K562 (cell line): Measurements from ENCODE around the gene VPS33B. TPM values are rescaled to one million over a fixed set of nuclear protein-coding genes. Genes with fewer than 3 reads are reported as not detected.

ENCODE experiments used
- EHMT2 ChIP-seq: fragments of 450-650 bp; IDR thresholded peaks from 2 replicates; pipeline ENCODE4 v1.6.1; 2018; ENCODE audit warnings: antibody characterized with exemption
- GTF2F1 ChIP-seq: IDR thresholded peaks from 2 replicates; pipeline ENCODE4 v1.6.1; 2011; ENCODE audit warnings: low read depth, low read length, improper control_type of control experiment
- MYBL2 ChIP-seq, 2 experiments: fragments of 450-650 bp in 1 of 2; sonication (generic) in 1 of 2; formaldehyde crosslinking in 1 of 2; IDR thresholded peaks; 2 replicates each; pipeline versions ENCODE4 v1.6.1 to v1.8.1; 2017 to 2022; ENCODE audit warnings: borderline replicate concordance in 1 of 2, inconsistent platforms in 1 of 2, low read depth in 1 of 2, mild to moderate bottlenecking in 1 of 2, missing genetic modification reagents in 1 of 2, moderate library complexity in 1 of 2
- SIN3B ChIP-seq: fragments of 450-650 bp; IDR thresholded peaks from 2 replicates; pipeline ENCODE4 v1.6.1; 2017; ENCODE audit warnings: low read depth, mild to moderate bottlenecking, moderate library complexity
- STAG1 ChIP-seq: sonication (generic); formaldehyde crosslinking; IDR thresholded peaks from 2 replicates; pipeline ENCODE4 v1.5.0; 2020; ENCODE audit warnings: missing genetic modification reagents, borderline replicate concordance
- TEAD1 ChIP-seq, 2 experiments: fragments of 450-650 bp in 1 of 2; sonication (generic) in 1 of 2; formaldehyde crosslinking; IDR thresholded peaks; 2 replicates each; pipeline versions ENCODE4 v1.4.0 to v1.8.0; 2020 to 2022; ENCODE audit warnings: mild to moderate bottlenecking in 2 of 2, missing genetic modification reagents in 1 of 2
- XRCC5 ChIP-seq: fragments of 200-400 bp; formaldehyde crosslinking; IDR thresholded peaks from 2 replicates; pipeline ENCODE4 v1.6.1; 2017; ENCODE audit warnings: low read depth, mild to moderate bottlenecking, low read length
- ZFX ChIP-seq: sonication (generic); formaldehyde crosslinking; IDR thresholded peaks from 2 replicates; pipeline ENCODE4 v1.8.0; 2022; ENCODE audit warnings: mild to moderate bottlenecking, missing genetic modification reagents, moderate library complexity
- ZKSCAN8 ChIP-seq: fragments of 200-800 bp; sonication (Bioruptor generic); IDR thresholded peaks from 2 replicates; pipeline ENCODE4 v1.6.1; 2016; ENCODE audit warnings: missing genetic modification characterization, missing compliant biosample characterization
- ZNF384 ChIP-seq: IDR thresholded peaks from 2 replicates; pipeline ENCODE4 v1.6.1; 2012; ENCODE audit warnings: low read depth, low read length, improper control_type of control experiment
- ZNF75A ChIP-seq: fragments of 450-650 bp; formaldehyde crosslinking; IDR thresholded peaks from 2 replicates; pipeline ENCODE4 v1.4.0; 2020; ENCODE audit warnings: mild to moderate bottlenecking
- ZNF77 ChIP-seq: fragments of 250-450 bp; sonication (Bioruptor Pico); IDR thresholded peaks from 2 replicates; pipeline ENCODE4 v1.5.0; 2020
- ZSCAN32 ChIP-seq: fragments of 450-650 bp; formaldehyde crosslinking; IDR thresholded peaks from 2 replicates; pipeline ENCODE4 v1.4.0; 2020; ENCODE audit warnings: mild to moderate bottlenecking, moderate library complexity
- polyA plus RNA-seq, 8 experiments: library from polyadenylated mRNA; depleted of rRNA in 4 of 8; stranded (reverse) in 5 of 8; unstranded in 3 of 8; fragments of >200 nt; fragmentation: Nextera tagmentation in 2 of 8; fragmentation: Illumina TruSeq in 1 of 8; extraction: Ambion mirVana in 2 of 8; extraction: Trizol in 1 of 8; gene quantifications; 2 replicates each; pipeline versions ENCODE4 v1.2.1 to v1.2.3, GENCODE V29; 2011 to 2014; ENCODE audit warnings: inconsistent platforms in 1 of 8, missing spikeins in 1 of 8
- total RNA-seq, 7 experiments: library from RNA; depleted of rRNA in 6 of 7; stranded (reverse); fragments of >200 nt in 6 of 7; fragmentation: Illumina TruSeq in 2 of 7; extraction: Trizol in 2 of 7; gene quantifications; 2 replicates each; pipeline versions ENCODE4 v1.2.1 to v1.2.3, GENCODE V29; 2011 to 2021; ENCODE audit warnings: low replicate concordance in 1 of 7
- TF ChIP-seq, protein P1 (sequence below): fragments of 250-450 bp; sonication (Bioruptor Pico); IDR thresholded peaks from 2 replicates; pipeline ENCODE4 v1.5.0; 2020; ENCODE audit warnings: mild to moderate bottlenecking
- TF ChIP-seq, protein P2 (sequence below): fragments of 250-450 bp; sonication (Bioruptor Pico); IDR thresholded peaks from 2 replicates; pipeline ENCODE4 v1.8.0; 2022; ENCODE audit warnings: moderate library complexity, mild to moderate bottlenecking, inconsistent platforms
- TF ChIP-seq, protein P3 (sequence below): fragments of 450-650 bp; formaldehyde crosslinking; conservative IDR thresholded peaks from 2 replicates; pipeline ENCODE4 v1.4.0; 2022; ENCODE audit warnings: mild to moderate bottlenecking, missing genetic modification characterization
- TF ChIP-seq, protein P4 (sequence below): fragments of 450-650 bp; formaldehyde crosslinking; IDR thresholded peaks from 2 replicates; pipeline ENCODE4 v1.4.0; 2020; ENCODE audit warnings: mild to moderate bottlenecking
- TF ChIP-seq, protein P5 (sequence below): fragments of 250-450 bp; sonication (Bioruptor Pico); IDR thresholded peaks from 2 replicates; pipeline ENCODE4 v1.4.0; 2020; ENCODE audit warnings: mild to moderate bottlenecking, moderate library complexity
- TF ChIP-seq, protein P6 (sequence below), 2 experiments: fragments of 450-650 bp in 1 of 2; sonication (generic) in 1 of 2; formaldehyde crosslinking in 1 of 2; IDR thresholded peaks in 1 of 2; conservative IDR thresholded peaks in 1 of 2; 2 replicates each; pipeline versions ENCODE4 v1.6.1 to v1.8.1; 2016 to 2023; ENCODE audit warnings: mild to moderate bottlenecking in 2 of 2, moderate library complexity in 2 of 2, inconsistent platforms in 1 of 2, missing genetic modification reagents in 1 of 2

Gene VPS33B
- total and polyA plus RNA-seq, 9 of the 15 experiments (the other 6 are each of a cell fraction or from before 2014, with no cell fraction given) = 9.4 to 25.5 (median 14.8) TPM

DNA sequence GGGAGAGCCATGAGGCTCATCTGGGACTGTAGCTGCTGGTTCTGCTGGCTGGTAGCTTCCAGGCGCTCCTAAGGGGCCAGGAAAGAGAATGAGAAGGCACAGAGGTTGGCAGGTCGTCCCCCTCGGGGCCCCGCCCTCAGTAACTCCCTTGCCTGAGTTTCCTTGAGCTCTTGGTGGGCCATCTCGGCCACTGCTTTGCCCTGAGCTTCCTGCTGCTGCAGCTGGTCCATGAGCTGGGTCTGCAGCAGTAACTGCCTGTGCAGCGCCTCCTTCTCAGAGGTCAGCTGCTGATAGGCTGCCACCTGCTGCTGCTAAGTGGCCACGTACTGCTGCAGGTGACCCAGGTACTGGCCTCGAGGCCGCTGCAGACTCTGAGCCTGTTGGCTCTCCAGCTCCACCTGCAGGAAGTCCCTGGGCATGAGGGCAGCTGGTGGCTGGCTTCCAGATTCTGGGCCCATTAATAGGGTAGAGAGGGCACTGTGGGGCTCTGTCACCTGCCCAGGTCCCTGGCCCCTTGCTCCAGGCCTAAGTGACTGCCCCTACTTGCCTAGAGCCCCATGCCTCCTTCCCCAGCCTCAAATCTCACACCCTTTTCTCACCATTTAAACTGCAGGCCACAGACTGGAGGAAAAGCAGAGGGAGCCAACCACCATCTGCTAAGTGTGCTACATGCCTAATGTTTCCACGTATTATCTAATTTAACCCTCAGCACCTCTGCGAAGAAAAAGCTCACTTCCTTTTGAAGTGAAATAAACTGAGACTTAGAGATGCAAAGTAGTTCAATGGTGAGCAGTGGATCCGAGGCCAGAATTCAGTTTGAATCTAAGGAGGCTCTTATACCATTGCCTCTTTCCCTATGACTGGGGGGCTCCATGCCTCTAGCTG is 10.8 kb upstream of the VPS33B start (continued):
- TF ChIP-seq, protein P1, sequence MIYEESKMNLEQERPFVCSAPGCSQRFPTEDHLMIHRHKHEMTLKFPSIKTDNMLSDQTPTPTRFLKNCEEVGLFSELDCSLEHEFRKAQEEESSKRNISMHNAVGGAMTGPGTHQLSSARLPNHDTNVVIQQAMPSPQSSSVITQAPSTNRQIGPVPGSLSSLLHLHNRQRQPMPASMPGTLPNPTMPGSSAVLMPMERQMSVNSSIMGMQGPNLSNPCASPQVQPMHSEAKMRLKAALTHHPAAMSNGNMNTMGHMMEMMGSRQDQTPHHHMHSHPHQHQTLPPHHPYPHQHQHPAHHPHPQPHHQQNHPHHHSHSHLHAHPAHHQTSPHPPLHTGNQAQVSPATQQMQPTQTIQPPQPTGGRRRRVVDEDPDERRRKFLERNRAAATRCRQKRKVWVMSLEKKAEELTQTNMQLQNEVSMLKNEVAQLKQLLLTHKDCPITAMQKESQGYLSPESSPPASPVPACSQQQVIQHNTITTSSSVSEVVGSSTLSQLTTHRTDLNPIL = no peak
- TF ChIP-seq EHMT2 (no peak), GTF2F1 (no peak), ZKSCAN8 (no peak), ZSCAN32 (no peak), ZNF77 (CRISPR knock-in tag) (no peak), ZFX (peak; percentile 29; the same call in 1 of the 2 replicates), MYBL2 (IDR thresholded peaks at IDR 0.05; ENCODE audit: low read depth) (no peak), MYBL2 (CRISPR knock-in tag; IDR thresholded peaks at IDR 0.05; ENCODE audit: borderline replicate concordance) (no peak), ZNF75A (CRISPR knock-in tag) (no peak), XRCC5 (no peak), ZNF384 (0 out of 2 replicates have a peak, but pooled peaks have one; percentile 25), STAG1 (peak; percentile 87; the same call in 1 of the 2 replicates), SIN3B (no peak), TEAD1 (CRISPR knock-in tag; IDR thresholded peaks at IDR 0.05) (peak in 1 of 2 experiments; percentile 34; a peak in 1 of 4 replicates)
- TF ChIP-seq, protein P2, sequence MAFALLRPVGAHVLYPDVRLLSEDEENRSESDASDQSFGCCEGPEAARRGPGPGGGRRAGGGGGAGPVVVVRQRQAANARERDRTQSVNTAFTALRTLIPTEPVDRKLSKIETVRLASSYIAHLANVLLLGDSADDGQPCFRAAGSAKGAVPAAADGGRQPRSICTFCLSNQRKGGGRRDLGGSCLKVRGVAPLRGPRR (CRISPR knock-in tag) = no peak
- TF ChIP-seq, protein P3, sequence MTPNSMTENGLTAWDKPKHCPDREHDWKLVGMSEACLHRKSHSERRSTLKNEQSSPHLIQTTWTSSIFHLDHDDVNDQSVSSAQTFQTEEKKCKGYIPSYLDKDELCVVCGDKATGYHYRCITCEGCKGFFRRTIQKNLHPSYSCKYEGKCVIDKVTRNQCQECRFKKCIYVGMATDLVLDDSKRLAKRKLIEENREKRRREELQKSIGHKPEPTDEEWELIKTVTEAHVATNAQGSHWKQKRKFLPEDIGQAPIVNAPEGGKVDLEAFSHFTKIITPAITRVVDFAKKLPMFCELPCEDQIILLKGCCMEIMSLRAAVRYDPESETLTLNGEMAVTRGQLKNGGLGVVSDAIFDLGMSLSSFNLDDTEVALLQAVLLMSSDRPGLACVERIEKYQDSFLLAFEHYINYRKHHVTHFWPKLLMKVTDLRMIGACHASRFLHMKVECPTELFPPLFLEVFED = no peak
- TF ChIP-seq, protein P4, sequence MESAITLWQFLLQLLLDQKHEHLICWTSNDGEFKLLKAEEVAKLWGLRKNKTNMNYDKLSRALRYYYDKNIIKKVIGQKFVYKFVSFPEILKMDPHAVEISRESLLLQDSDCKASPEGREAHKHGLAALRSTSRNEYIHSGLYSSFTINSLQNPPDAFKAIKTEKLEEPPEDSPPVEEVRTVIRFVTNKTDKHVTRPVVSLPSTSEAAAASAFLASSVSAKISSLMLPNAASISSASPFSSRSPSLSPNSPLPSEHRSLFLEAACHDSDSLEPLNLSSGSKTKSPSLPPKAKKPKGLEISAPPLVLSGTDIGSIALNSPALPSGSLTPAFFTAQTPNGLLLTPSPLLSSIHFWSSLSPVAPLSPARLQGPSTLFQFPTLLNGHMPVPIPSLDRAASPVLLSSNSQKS (CRISPR knock-in tag) = no peak
- TF ChIP-seq, protein P5, sequence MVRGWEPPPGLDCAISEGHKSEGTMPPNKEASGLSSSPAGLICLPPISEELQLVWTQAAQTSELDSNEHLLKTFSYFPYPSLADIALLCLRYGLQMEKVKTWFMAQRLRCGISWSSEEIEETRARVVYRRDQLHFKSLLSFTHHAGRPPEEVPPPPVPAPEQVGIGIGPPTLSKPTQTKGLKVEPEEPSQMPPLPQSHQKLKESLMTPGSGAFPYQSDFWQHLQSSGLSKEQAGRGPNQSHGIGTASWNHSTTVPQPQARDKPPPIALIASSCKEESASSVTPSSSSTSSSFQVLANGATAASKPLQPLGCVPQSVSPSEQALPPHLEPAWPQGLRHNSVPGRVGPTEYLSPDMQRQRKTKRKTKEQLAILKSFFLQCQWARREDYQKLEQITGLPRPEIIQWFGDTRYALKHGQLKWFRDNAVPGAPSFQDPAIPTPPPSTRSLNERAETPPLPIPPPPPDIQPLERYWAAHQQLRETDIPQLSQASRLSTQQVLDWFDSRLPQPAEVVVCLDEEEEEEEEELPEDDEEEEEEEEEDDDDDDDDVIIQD (CRISPR knock-in tag) = no peak
- TF ChIP-seq, protein P6, sequence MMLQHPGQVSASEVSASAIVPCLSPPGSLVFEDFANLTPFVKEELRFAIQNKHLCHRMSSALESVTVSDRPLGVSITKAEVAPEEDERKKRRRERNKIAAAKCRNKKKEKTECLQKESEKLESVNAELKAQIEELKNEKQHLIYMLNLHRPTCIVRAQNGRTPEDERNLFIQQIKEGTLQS (IDR thresholded peaks at IDR 0.05) = no peak
- TF ChIP-seq, protein P6 (CRISPR knock-in tag; conservative IDR thresholded peaks at IDR 0.05) = 0 out of 2 replicates have a peak, but pooled peaks have one; percentile 25
